Nephron progenitor cell (in vitro differentiated cells): ENCODE measurements around the gene ZFHX2.
A peak's percentile ranks its signal among the peaks of the same experiment; 100 is the strongest.

Source experiments
- DNase-seq: peaks from one replicate; pipeline ENCODE4 v3.0.0; 2021
- H3K27ac Mint-ChIP-seq: 2 replicates; pipeline ENCODE4 v1.8.0; 2021; ENCODE audit warnings: mild to moderate bottlenecking, moderate library complexity, mixed read lengths
- H3K27me3 Mint-ChIP-seq: 2 replicates; pipeline ENCODE4 v1.8.0; 2021; ENCODE audit warnings: mild to moderate bottlenecking, low read depth, mixed read lengths; ENCODE audit not compliant: poor library complexity
- H3K36me3 Mint-ChIP-seq: 2 replicates; pipeline ENCODE4 v1.8.0; 2021; ENCODE audit warnings: low read depth, mixed read lengths
- H3K4me1 Mint-ChIP-seq: 2 replicates; pipeline ENCODE4 v1.8.0; 2021; ENCODE audit warnings: mixed read lengths
- H3K4me3 Mint-ChIP-seq: 2 replicates; pipeline ENCODE4 v1.8.0; 2021; ENCODE audit warnings: mild to moderate bottlenecking, moderate library complexity, mixed read lengths
- H3K9me3 Mint-ChIP-seq: 2 replicates; pipeline ENCODE4 v1.8.0; 2021; ENCODE audit warnings: mild to moderate bottlenecking, moderate library complexity, mixed read lengths
- CTCF ChIP-seq: fragments of 200-600 bp; sonication (generic); IDR thresholded peaks from 2 replicates; pipeline ENCODE4 v1.5.0; 2021; ENCODE audit warnings: antibody characterized with exemption

ZFHX2 gene

DNA sequence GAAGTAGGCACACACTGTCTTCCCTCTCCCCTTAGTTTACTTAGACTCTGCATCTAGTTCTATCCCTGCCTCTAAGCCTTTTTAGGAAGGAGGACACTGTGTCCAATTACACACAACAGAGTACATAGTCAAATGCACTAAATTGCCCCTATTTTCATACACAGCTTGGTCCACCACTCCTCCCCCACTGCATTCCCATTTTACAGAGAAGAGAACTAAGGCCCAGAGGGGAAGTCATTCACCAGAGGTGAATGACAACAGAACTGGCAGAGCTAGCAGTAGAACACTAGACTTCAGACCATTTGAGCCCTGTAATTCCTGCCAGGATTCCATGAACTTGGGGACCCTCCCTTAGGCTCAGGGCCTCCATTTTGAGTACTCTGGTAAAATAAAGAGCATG, 28.2 kb upstream of the ZFHX2 start:
- no peak for TF ChIP-seq CTCF
- Mint-ChIP-seq H3K36me3 (peaks cover 8% of the 10 kb centered on the region), H3K27ac (no peak overlapping the region), H3K9me3 (peaks cover 7% of the 10 kb centered on the region), H3K27me3 (peaks cover 54% of the 10 kb centered on the region), H3K4me3 (peak overlapping the region; percentile 10), H3K4me1 (peaks cover 40% of the 10 kb centered on the region)
- no peak for DNase-seq

DNA sequence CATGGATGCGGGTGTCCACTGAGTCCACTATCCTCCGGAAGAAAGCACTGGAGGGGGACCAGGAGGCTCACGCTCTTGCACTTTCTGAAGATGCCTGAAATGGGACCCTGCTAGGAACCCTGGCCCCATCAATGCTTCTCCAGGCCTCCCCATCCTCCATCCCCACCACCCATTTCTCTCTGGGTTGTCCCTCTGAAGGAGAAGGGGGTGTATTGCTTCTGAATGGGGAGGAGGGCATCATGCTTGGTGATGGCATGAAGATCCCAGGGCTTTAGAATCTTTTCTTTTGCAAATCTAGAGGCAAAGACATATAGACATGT, 27.7 kb upstream of the ZFHX2 start:
- DNase-seq = no peak
- no peak for TF ChIP-seq CTCF
- peaks cover 10% of the 10 kb centered on the region for H3K36me3 Mint-ChIP-seq
- no peak overlapping the region for H3K4me3 Mint-ChIP-seq
- H3K4me1 Mint-ChIP-seq = peaks cover 40% of the 10 kb centered on the region
- H3K27me3 Mint-ChIP-seq = peaks cover 59% of the 10 kb centered on the region
- no peak overlapping the region for H3K27ac Mint-ChIP-seq
- peaks cover 5% of the 10 kb centered on the region for H3K9me3 Mint-ChIP-seq

DNA sequence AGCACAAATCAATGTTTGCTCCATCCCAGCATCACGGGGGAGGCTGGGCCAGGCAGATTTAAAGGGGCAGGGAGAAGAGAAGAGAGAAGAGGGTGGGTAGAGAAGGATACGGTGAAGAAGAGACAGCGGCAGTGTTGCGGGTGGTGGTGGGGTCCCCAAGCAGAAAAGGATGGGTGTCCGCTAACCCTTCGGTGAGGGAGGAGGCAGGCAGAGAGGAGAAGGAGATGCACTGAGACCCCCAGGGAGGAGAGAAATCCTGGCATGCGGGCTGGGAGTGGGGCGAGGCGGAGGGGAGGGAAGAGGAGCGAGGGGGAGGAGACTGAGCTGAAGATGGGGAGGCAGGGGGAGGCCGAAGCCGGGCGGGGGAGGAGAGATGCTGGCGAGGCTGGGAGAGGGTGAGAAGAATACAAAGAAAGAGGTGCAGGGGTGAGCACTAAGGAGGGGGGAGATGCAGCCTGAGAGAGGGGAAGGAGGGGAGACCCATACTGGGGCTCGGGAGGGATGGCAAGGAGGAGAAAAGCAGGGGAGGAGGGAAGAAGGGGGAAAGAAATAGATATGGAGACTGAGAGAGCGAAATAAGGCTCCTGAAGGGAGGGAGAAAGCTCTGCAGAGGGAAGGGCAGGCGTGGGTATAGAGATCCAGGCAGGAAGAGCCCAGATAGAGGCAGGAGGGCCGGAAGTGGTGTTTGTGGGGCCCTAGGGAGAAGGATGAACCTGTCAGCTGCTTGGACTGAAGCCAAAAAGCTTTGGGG, 27.2 kb upstream of the ZFHX2 start, which contains the start of gene JPH4:
Gene JPH4, minus strand, starts transcription at position 231 of the 751 bp plus-strand sequence. CDS start 1,337 bp downstream, outside the sequence.
- Mint-ChIP-seq H3K36me3 (peaks cover 10% of the 10 kb centered on the region), H3K9me3 (no peaks in the 10 kb centered on the region), H3K4me1 (peaks cover 37% of the 10 kb centered on the region), H3K27ac (no peak within 1 kb of the TSS), H3K4me3 (peak within 1 kb of the TSS; percentile 79), H3K27me3 (peaks cover 64% of the 10 kb centered on the region)
- DNase-seq = peak; percentile 59
- no peak for TF ChIP-seq CTCF

DNA sequence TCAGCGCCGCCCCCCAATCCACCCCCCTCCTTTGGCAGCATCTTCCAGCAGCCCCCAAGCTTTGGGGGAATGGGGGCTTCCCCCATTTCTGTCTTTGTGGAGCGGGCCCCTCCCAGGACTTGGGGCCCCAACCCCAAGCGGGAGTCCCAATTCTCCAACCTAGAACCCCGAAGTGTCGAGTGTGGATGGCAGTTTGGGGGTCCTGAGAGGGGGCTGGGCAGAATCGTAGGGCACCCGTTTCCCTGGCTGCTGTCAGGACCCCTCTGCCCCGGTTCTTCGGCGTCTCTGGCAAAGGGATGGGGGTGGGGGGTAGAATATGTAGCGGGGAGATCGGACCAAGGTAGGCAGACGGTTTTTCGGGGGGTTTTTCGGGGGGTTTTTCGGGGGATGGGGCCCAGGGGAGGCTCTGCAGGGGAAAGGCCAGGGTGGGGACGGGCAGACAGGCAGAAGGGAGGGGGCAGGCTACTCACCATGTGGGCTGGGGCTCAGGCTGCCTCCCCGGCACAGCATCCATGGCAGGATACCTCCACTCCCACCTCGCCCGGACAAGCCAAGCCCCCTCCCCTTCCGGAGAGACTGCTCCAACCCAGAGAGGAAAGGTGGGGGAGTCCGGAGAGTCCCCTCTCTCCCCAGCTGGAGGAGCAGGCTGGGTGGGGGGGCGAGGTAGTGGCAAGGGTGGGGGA, 26.3 kb upstream of the ZFHX2 start:
- DNase-seq = peak; percentile 51
- TF ChIP-seq CTCF = no peak
- Mint-ChIP-seq H3K27me3 (peaks cover 72% of the 10 kb centered on the region), H3K4me3 (peak overlapping the region; percentile 79), H3K4me1 (peaks cover 44% of the 10 kb centered on the region), H3K9me3 (no peaks in the 10 kb centered on the region), H3K27ac (no peak overlapping the region), H3K36me3 (peaks cover 10% of the 10 kb centered on the region)

GRCh38 chr14:23577004-23577681, 25.6 kb upstream of the ZFHX2 start:
- DNase-seq = peak; percentile 71
- peak overlapping the region; percentile 77 for H3K4me3 Mint-ChIP-seq
- H3K27me3 Mint-ChIP-seq = peaks cover 70% of the 10 kb centered on the region
- peaks cover 10% of the 10 kb centered on the region for H3K36me3 Mint-ChIP-seq
- peaks cover 51% of the 10 kb centered on the region for H3K4me1 Mint-ChIP-seq
- TF ChIP-seq CTCF = no peak
- no peak overlapping the region for H3K27ac Mint-ChIP-seq
- H3K9me3 Mint-ChIP-seq = no peaks in the 10 kb centered on the region
